Measurements from ENCODE around the gene CAPNS2. TPM values are rescaled to one million over a fixed set of nuclear protein-coding genes. Genes with fewer than 3 reads are reported as not detected.

The CAPNS2 gene
- total and polyA plus RNA-seq, 9 donors: 0.53 to 1.4 (median 0.69) TPM; not detected in 4

- WGBS, 3 donors: 88 to 96% (median 91%) methylated on average over 1 of the region's 1 CpG
- H3K4me3 ChIP-seq: no peak overlapping the region
Observed at GRCh38 chr16:55565086-55565485, 1.4 kb upstream of the CAPNS2 start.

DNA sequence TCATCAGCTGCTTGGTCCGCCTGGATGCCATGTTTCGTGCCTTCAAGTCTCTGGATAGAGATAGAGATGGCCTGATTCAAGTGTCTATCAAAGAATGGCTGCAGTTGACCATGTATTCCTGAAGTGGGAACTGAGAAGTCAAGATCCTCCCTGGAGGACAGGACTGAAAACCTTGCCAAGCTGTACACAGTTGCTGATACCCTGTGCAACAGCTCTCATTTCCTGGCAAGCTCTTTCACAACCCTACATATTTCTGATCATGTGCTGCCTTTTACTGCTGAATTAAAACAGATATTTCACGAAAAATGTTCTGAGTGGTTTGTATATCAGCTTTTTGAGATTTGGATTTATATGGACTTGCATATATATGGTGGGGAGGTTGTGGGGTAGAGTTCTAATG, 898 bp downstream of the CAPNS2 start:
- WGBS, 3 donors: 73 to 79% (median 73%) methylated on average over 3 of the region's 3 CpGs
- intact Hi-C loops (cut with DNase I): no loop called here
- H3K36me3 ChIP-seq: no peaks in the 10 kb centered on the region
- H3K27ac ChIP-seq: no peak overlapping the region
- H3K4me3 ChIP-seq: no peak overlapping the region
- TF ChIP-seq POLR2A (IDR thresholded peaks at IDR 0.05): no peak
- TF ChIP-seq, protein P1, sequence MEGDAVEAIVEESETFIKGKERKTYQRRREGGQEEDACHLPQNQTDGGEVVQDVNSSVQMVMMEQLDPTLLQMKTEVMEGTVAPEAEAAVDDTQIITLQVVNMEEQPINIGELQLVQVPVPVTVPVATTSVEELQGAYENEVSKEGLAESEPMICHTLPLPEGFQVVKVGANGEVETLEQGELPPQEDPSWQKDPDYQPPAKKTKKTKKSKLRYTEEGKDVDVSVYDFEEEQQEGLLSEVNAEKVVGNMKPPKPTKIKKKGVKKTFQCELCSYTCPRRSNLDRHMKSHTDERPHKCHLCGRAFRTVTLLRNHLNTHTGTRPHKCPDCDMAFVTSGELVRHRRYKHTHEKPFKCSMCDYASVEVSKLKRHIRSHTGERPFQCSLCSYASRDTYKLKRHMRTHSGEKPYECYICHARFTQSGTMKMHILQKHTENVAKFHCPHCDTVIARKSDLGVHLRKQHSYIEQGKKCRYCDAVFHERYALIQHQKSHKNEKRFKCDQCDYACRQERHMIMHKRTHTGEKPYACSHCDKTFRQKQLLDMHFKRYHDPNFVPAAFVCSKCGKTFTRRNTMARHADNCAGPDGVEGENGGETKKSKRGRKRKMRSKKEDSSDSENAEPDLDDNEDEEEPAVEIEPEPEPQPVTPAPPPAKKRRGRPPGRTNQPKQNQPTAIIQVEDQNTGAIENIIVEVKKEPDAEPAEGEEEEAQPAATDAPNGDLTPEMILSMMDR (IDR thresholded peaks at IDR 0.05): no peak
- TF ChIP-seq EP300 (IDR thresholded peaks at IDR 0.05): no peak
- H3K9me3 ChIP-seq: no peaks in the 10 kb centered on the region
- H3K4me1 ChIP-seq (ENCODE audit: insufficient read depth): peaks cover 5% of the 10 kb centered on the region
- DNase-seq: no peak
- H3K27me3 ChIP-seq: no peaks in the 10 kb centered on the region

More at GRCh38 chr16:55565086-55565485, 1.4 kb upstream of the CAPNS2 start:
- no peak for DNase-seq
- Histone ChIP-seq H3K27ac (no peak overlapping the region), H3K36me3 (no peaks in the 10 kb centered on the region), H3K4me1 (ENCODE audit: insufficient read depth) (peaks cover 5% of the 10 kb centered on the region), H3K27me3 (no peaks in the 10 kb centered on the region), H3K9me3 (no peaks in the 10 kb centered on the region)
- intact Hi-C loops (cut with DNase I): no loop called here
- no peak for TF ChIP-seq POLR2A (IDR thresholded peaks at IDR 0.05)
- TF ChIP-seq EP300 (IDR thresholded peaks at IDR 0.05): no peak
- TF ChIP-seq, protein P1 (IDR thresholded peaks at IDR 0.05): no peak

DNA sequence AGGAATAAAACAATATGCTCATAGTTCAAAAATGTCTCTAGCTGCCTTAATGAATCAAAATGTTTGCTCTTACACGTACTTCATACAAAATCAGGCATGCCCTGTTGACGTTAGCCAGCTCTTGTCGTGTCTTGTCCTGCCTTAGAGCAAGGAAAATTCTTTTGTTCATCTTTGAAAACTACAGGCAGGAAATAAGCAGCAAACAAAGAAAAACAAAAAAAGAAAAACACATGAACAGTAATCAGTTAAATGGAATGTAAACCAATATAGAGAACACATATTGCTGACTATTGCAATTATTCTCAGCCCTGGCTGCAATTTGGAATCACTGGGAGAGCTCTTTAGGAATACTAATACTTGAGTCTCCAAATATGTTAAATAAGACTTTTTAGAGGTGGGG, 1.7 kb downstream of the CAPNS2 start:
- TF ChIP-seq EP300 (IDR thresholded peaks at IDR 0.05) (no peak), POLR2A (IDR thresholded peaks at IDR 0.05) (no peak)
- TF ChIP-seq, protein P1 (IDR thresholded peaks at IDR 0.05): no peak
- Histone ChIP-seq H3K9me3 (no peaks in the 10 kb centered on the region), H3K36me3 (no peaks in the 10 kb centered on the region), H3K27ac (no peak overlapping the region), H3K4me3 (no peak overlapping the region), H3K27me3 (no peaks in the 10 kb centered on the region), H3K4me1 (ENCODE audit: insufficient read depth) (peaks cover 5% of the 10 kb centered on the region)
- 10 to 39% (median 14%) methylated on average over 3 of the region's 3 CpGs for WGBS, 3 donors
- no peak for DNase-seq
- intact Hi-C loops (cut with DNase I): no loop called here

DNA sequence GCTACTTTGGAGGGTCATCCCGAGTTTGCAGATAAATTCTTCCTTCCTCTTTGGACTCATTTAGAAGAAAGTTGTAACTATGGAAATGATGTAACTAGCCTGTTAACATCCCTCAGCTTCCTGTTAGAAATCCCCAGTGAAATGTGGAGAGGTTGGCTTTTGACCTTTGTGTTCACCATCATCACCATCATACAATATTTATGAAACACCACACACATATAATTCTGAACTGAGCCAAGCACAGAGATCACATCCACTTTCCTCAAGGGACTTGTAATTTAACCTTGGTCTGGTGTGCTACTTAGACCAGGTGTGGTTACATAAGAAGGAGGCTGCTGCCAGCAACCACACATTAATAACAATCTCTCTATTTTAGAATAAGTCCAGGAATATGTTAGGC, 2.5 kb downstream of the CAPNS2 start:
- 15 to 17% (median 17%) methylated on average over 1 of the region's 1 CpG for WGBS, 3 donors
- DNase-seq: no peak
- H3K27ac ChIP-seq: no peak overlapping the region

GRCh38 chr16:55570159-55570558, 3.7 kb downstream of the CAPNS2 start:
- 64 to 84% (median 79%) methylated on average over 5 of the region's 5 CpGs for WGBS, 3 donors
- Histone ChIP-seq H3K4me3 (no peak overlapping the region), H3K9me3 (no peaks in the 10 kb centered on the region), H3K27me3 (no peaks in the 10 kb centered on the region), H3K36me3 (no peaks in the 10 kb centered on the region), H3K27ac (no peak overlapping the region), H3K4me1 (ENCODE audit: insufficient read depth) (peaks cover 5% of the 10 kb centered on the region)
- intact Hi-C loops (cut with DNase I): no loop called here
- no peak for DNase-seq
- TF ChIP-seq EP300 (IDR thresholded peaks at IDR 0.05) (no peak), POLR2A (IDR thresholded peaks at IDR 0.05) (no peak)
- TF ChIP-seq, protein P1 (IDR thresholded peaks at IDR 0.05): no peak

More for the DNA sequence above, 2.5 kb downstream of the CAPNS2 start:
- Histone ChIP-seq H3K4me1 (ENCODE audit: insufficient read depth) (peaks cover 5% of the 10 kb centered on the region), H3K27me3 (no peaks in the 10 kb centered on the region), H3K9me3 (no peaks in the 10 kb centered on the region), H3K36me3 (no peaks in the 10 kb centered on the region), H3K4me3 (no peak overlapping the region)
- TF ChIP-seq EP300 (IDR thresholded peaks at IDR 0.05): no peak
- intact Hi-C loops (cut with DNase I): no loop called here

All from ovary (tissue), 9 donors.